GM21367 (cell line): ENCODE results near the gene SLC35B2.

Source experiments
- ATAC-seq: cut with Tn5 transposase; IDR thresholded peaks from one replicate; pipeline ENCODE4 v1.9.1; 2021; ENCODE audit not compliant: unreplicated experiment

The SLC35B2 gene

GRCh38 chr6:44286285-44286565, 28.9 kb upstream of the SLC35B2 start:
- no peak for ATAC-seq

- ATAC-seq: no peak
Observed at GRCh38 chr6:44285552-44286284, 28.4 kb upstream of the SLC35B2 start.

GRCh38 chr6:44284867-44285266, 27.5 kb upstream of the SLC35B2 start:
- no peak for ATAC-seq

GRCh38 chr6:44284121-44284520, 26.8 kb upstream of the SLC35B2 start:
- no peak for ATAC-seq

- ATAC-seq: no peak
Observed at GRCh38 chr6:44278774-44279697, 21.7 kb upstream of the SLC35B2 start.

GRCh38 chr6:44278315-44278714, 21.0 kb upstream of the SLC35B2 start:
- ATAC-seq: no peak

- no peak for ATAC-seq
Observed at GRCh38 chr6:44277763-44278162, 20.4 kb upstream of the SLC35B2 start.

GRCh38 chr6:44276667-44277640, 19.6 kb upstream of the SLC35B2 start:
- ATAC-seq: no peak

GRCh38 chr6:44275749-44276648, 18.7 kb upstream of the SLC35B2 start:
- no peak for ATAC-seq

GRCh38 chr6:44275271-44275748, 18.0 kb upstream of the SLC35B2 start:
- no peak for ATAC-seq

- ATAC-seq: no peak
Observed at GRCh38 chr6:44273617-44274016, 16.3 kb upstream of the SLC35B2 start.

- ATAC-seq: no peak
Observed at GRCh38 chr6:44272999-44273566, 15.8 kb upstream of the SLC35B2 start.

GRCh38 chr6:44272529-44272928, 15.2 kb upstream of the SLC35B2 start:
- ATAC-seq: no peak

GRCh38 chr6:44271914-44272313, 14.6 kb upstream of the SLC35B2 start:
- no peak for ATAC-seq

GRCh38 chr6:44271406-44271723, 14.0 kb upstream of the SLC35B2 start:
- ATAC-seq: no peak

GRCh38 chr6:44270526-44271405, 13.4 kb upstream of the SLC35B2 start:
- no peak for ATAC-seq

- ATAC-seq: no peak
Observed at GRCh38 chr6:44269921-44270525, 12.7 kb upstream of the SLC35B2 start, which contains the start of gene TMEM151B. Gene TMEM151B, plus strand, starts transcription at chr6:44270450. Its CDS starts 293 bp downstream, at chr6:44270743.

GRCh38 chr6:44269178-44269920, 12.0 kb upstream of the SLC35B2 start:
- ATAC-seq: no peak
